Measurements from ENCODE around the gene CAPN11. TPM values are rescaled to one million over a fixed set of nuclear protein-coding genes. Genes with fewer than 3 reads are reported as not detected.

The CAPN11 gene
- total RNA-seq, 1 experiment from 2014 or later, result not detected

DNA sequence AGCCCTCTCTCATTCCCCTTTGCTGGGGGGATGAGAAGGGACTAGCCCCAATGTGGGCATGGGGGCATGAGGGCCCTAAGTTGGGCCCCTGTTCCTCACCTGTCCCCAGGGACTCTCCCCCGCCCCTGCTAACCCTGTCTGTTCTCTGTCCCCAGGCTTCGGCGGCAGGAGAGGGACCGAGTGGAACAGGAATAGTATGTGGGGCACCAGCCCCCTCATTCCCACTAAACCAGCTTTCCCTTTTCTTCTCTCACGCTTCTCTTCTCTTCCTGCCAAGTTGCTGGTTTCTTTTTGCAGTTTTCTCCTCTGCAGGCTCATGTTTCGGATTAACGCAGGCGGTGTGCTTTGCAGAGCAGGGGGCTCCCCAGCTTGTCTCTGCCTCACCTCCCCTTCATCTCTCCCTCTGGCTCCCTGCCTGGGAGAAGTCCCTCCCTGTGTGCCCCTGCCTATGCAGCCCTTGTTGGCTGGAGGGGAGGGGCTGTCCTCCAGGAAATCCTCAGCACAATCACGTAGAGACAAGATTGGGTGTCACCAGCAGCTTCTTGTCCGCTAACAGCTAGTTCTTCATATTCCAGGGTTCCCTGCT is 23.4 kb upstream of the CAPN11 start (continued):
- TF ChIP-seq SRF (IDR thresholded peaks at IDR 0.05; ENCODE audit: low read depth) (no peak), RAD21 (IDR thresholded peaks at IDR 0.05; ENCODE audit: low read depth) (no peak), FOSL1 (IDR thresholded peaks at IDR 0.05; ENCODE audit: low read depth) (no peak), CBX3 (IDR thresholded peaks at IDR 0.05; ENCODE audit: low read depth) (no peak), SP1 (IDR thresholded peaks at IDR 0.05; ENCODE audit: low read depth) (no peak), ATF3 (IDR thresholded peaks at IDR 0.05) (no peak), CEBPB (IDR thresholded peaks at IDR 0.05; ENCODE audit: low read depth) (no peak), TCF7L2 (IDR thresholded peaks at IDR 0.05; ENCODE audit: borderline replicate concordance, extremely low read depth, insufficient read depth, insufficient read length) (no peak), POLR2AphosphoS5 (IDR thresholded peaks at IDR 0.05; ENCODE audit: low read depth, low read length) (no peak)
- TF ChIP-seq, protein P1, sequence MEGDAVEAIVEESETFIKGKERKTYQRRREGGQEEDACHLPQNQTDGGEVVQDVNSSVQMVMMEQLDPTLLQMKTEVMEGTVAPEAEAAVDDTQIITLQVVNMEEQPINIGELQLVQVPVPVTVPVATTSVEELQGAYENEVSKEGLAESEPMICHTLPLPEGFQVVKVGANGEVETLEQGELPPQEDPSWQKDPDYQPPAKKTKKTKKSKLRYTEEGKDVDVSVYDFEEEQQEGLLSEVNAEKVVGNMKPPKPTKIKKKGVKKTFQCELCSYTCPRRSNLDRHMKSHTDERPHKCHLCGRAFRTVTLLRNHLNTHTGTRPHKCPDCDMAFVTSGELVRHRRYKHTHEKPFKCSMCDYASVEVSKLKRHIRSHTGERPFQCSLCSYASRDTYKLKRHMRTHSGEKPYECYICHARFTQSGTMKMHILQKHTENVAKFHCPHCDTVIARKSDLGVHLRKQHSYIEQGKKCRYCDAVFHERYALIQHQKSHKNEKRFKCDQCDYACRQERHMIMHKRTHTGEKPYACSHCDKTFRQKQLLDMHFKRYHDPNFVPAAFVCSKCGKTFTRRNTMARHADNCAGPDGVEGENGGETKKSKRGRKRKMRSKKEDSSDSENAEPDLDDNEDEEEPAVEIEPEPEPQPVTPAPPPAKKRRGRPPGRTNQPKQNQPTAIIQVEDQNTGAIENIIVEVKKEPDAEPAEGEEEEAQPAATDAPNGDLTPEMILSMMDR (IDR thresholded peaks at IDR 0.05 in 2 of 3, conservative IDR thresholded peaks at IDR 0.05 in 1 of 3; ENCODE audit: borderline replicate concordance in 1 of 3, insufficient read depth in 1 of 3, low read depth in 2 of 3, low read length in 2 of 3), result no peak

- ChIA-PET POLR2A (no interaction called here), RAD21 (ENCODE audit: low non-redundant PET in 1 of 2, low total read pairs in 2 of 2, uncharacterized antibody in 2 of 2, unreplicated experiment in 2 of 2) (no interaction called here), CTCF (no interaction called here)
- TF ChIP-seq, protein P1 (IDR thresholded peaks at IDR 0.05 in 2 of 3, conservative IDR thresholded peaks at IDR 0.05 in 1 of 3; ENCODE audit: borderline replicate concordance in 1 of 3, insufficient read depth in 1 of 3, low read depth in 2 of 3, low read length in 2 of 3), result peak in 1 of 3 experiments; percentile 20; a peak in 1 of 6 replicates
- no peak for TF ChIP-seq REST (IDR thresholded peaks at IDR 0.05; ENCODE audit: low read depth)
- H3K9me2 ChIP-seq (ENCODE audit: insufficient read depth), result no peaks in the 10 kb centered on the region
- H3K9ac ChIP-seq (ENCODE audit: low read length), result no peak overlapping the region
- no peak overlapping the region for H3K4me3 ChIP-seq (replicated peaks in 1 of 2; ENCODE audit: low read depth in 1 of 2, low read length in 2 of 2)
- H3K4me2 ChIP-seq (ENCODE audit: low read length), result no peak overlapping the region
- peaks cover 0 to 17% of the 10 kb centered on the region in 2 experiments; a peak in 3 of 4 replicates for H3K36me3 ChIP-seq (ENCODE audit: control insufficient read depth in 1 of 2, insufficient read depth in 2 of 2, low read length in 2 of 2)
- H2AFZ ChIP-seq (ENCODE audit: low read depth, low read length, poor library complexity, severe bottlenecking), result no peak overlapping the region
- H3K4me1 ChIP-seq (ENCODE audit: control insufficient read depth in 1 of 2, insufficient read depth in 2 of 2, low read length in 2 of 2), result peaks cover 8 to 17% of the 10 kb centered on the region in 2 experiments; a peak in 3 of 4 replicates
- H4K20me1 ChIP-seq (ENCODE audit: insufficient read depth), result no peaks in the 10 kb centered on the region
- H3K27me3 ChIP-seq (ENCODE audit: insufficient read depth, low read length), result no peaks in the 10 kb centered on the region
- H3K9me3 ChIP-seq (ENCODE audit: control insufficient read depth in 1 of 2, insufficient read depth in 1 of 2, low read depth in 1 of 2, low read length in 2 of 2), result no peaks in the 10 kb centered on the region
- no peak overlapping the region for H3K27ac ChIP-seq (ENCODE audit: low read depth, low read length)
- H3K79me2 ChIP-seq (ENCODE audit: insufficient read depth, low read length), result peaks cover 7% of the 10 kb centered on the region
- BruUV-seq (replicated peaks), result no TSS peak
- intact Hi-C loops (cut with micrococcal nuclease), result no loop called here
- no peak for ATAC-seq
- DNase-seq (ENCODE audit: low read depth, low spot score), result no peak
Measured at GRCh38 chr6:44135875-44136274, 22.7 kb upstream of the CAPN11 start.

Measured in HCT116 (cell line).